NOMO-1 (cell line): ENCODE data around the gene P2RY14.
A peak's percentile ranks its signal among the peaks of the same experiment; 100 is the strongest.

ENCODE experiments used
- DNase-seq, 2 experiments: peaks; one replicate each; lab custom pipeline; 2025; ENCODE audit not compliant: unreplicated experiment in 2 of 2; lab: John Stamatoyannopoulos, UW

P2RY14 gene

GRCh38 chr3:151303751-151304150, 25.4 kb upstream of the P2RY14 start:
- DNase-seq = no peak

- DNase-seq = peak in 1 of 2 experiments; percentile 39
Observed at GRCh38 chr3:151301787-151302186, 23.4 kb upstream of the P2RY14 start.

GRCh38 chr3:151300539-151300938, 22.2 kb upstream of the P2RY14 start:
- no peak for DNase-seq

- DNase-seq = no peak
Observed at GRCh38 chr3:151299006-151299405, 20.7 kb upstream of the P2RY14 start.

- DNase-seq = no peak
Observed at GRCh38 chr3:151297429-151297828, 19.1 kb upstream of the P2RY14 start.

GRCh38 chr3:151296226-151296625, 17.9 kb upstream of the P2RY14 start:
- DNase-seq = no peak

GRCh38 chr3:151293127-151293526, 14.8 kb upstream of the P2RY14 start:
- DNase-seq = no peak

GRCh38 chr3:151290673-151291072, 12.3 kb upstream of the P2RY14 start:
- DNase-seq = peak; percentile 30 to 66

GRCh38 chr3:151289445-151289844, 11.1 kb upstream of the P2RY14 start:
- DNase-seq = no peak

- DNase-seq = no peak
Observed at GRCh38 chr3:151285940-151286339, 7.6 kb upstream of the P2RY14 start.

- no peak for DNase-seq
Observed at GRCh38 chr3:151283907-151284461, 5.6 kb upstream of the P2RY14 start.

- no peak for DNase-seq
Observed at GRCh38 chr3:151283387-151283786, 5.0 kb upstream of the P2RY14 start.

- DNase-seq = peak; percentile 72 to 89
Observed at GRCh38 chr3:151282921-151283320, 4.6 kb upstream of the P2RY14 start.

GRCh38 chr3:151281671-151282324, 3.5 kb upstream of the P2RY14 start:
- no peak for DNase-seq

GRCh38 chr3:151276687-151277042, 1.7 kb downstream of the P2RY14 start:
- DNase-seq = peak; percentile 16 to 28

GRCh38 chr3:151276038-151276686, 2.2 kb downstream of the P2RY14 start:
- DNase-seq = no peak

- peak in 1 of 2 experiments; percentile 45 for DNase-seq
Observed at GRCh38 chr3:151275091-151275490, 3.3 kb downstream of the P2RY14 start.

- no peak for DNase-seq
Observed at GRCh38 chr3:151269631-151270030, 8.7 kb downstream of the P2RY14 start.

GRCh38 chr3:151268267-151269235, 9.8 kb downstream of the P2RY14 start:
- no peak for DNase-seq

- no peak for DNase-seq
Observed at GRCh38 chr3:151267066-151267465, 11.3 kb downstream of the P2RY14 start.

GRCh38 chr3:151265866-151266265, 12.5 kb downstream of the P2RY14 start:
- peak; percentile 92 to 99 for DNase-seq
